Pancreas (tissue), 10 donors: Measurements from ENCODE around the gene DOK3. TPM values are rescaled to one million over a fixed set of nuclear protein-coding genes. Genes with fewer than 3 reads are reported as not detected.

Source experiments
- ATAC-seq, 4 donors: fragments of 200-7000 bp; cut with Tn5 transposase; one replicate each; pipeline versions ENCODE4 v1.8.0 to v1.9.1; 2020; ENCODE audit warnings: mild to moderate bottlenecking in 4 of 4, moderate library complexity in 4 of 4
- DNase-seq, 6 donors: peaks; one replicate each; pipeline ENCODE4 v3.0.0-alpha.2; 2020
- FAIRE-seq: peaks from 2 replicates; lab custom pipeline; 2012; peaks lifted over from hg19 to GRCh38; lab: Jason Lieb, UNC
- H3K27ac ChIP-seq, 4 donors: fragments of 200-600 bp; sonication (generic); 1 replicate in 3 of 4; 2 replicates in 1 of 4; pipeline versions ENCODE4 v1.5.0 to v1.8.0; 2020
- H3K27me3 ChIP-seq, 4 donors: fragments of 200-600 bp; one replicate each; pipeline ENCODE4 v1.8.0; 2021
- H3K36me3 ChIP-seq, 3 donors: fragments of 200-600 bp; sonication (generic) in 1 of 3; one replicate each; pipeline versions ENCODE4 v1.5.0 to v1.8.0; 2020 to 2021
- H3K4me1 ChIP-seq, 3 donors: fragments of 200-600 bp; one replicate each; pipeline ENCODE4 v1.8.0; 2021
- H3K4me3 ChIP-seq, 4 donors: fragments of 200-600 bp; sonication (generic) in 2 of 4; one replicate each; pipeline versions ENCODE4 v1.5.0 to v1.8.0; 2020 to 2021
- H3K9me3 ChIP-seq, 4 donors: fragments of 200-600 bp; one replicate each; pipeline ENCODE4 v1.8.0; 2021
- WGBS, 2 donors: extraction: QIAGEN DNeasy Blood & Tissue Kit; methylation state at CpG; one replicate each; pipeline ENCODE4 v1.1.7; 2013; 5-methylcytosine and 5-hydroxymethylcytosine counted together
- intact Hi-C, 3 donors: fragments of 100-400 bp; cut with DNase I; formaldehyde crosslinking; loops; one replicate each; pipeline versions ENCODE4 v1.11.1 to v1.14.2; 2022
- polyA plus RNA-seq, 2 donors: library from polyadenylated mRNA; stranded (reverse); fragments of 200-250 nt; gene quantifications; one replicate each; pipeline ENCODE4 v1.2.3, GENCODE V29; 2013
- total RNA-seq, 6 donors: library from RNA; stranded (reverse); fragmentation: NEBNext Ultra II Directional in 4 of 6; extraction: Animal tissue kit (Norgen Biotek cat#: 25700) in 4 of 6; gene quantifications; one replicate each; pipeline versions ENCODE4 v1.2.1 to v1.2.4, GENCODE V29; 2021 to 2023
- TF ChIP-seq, protein P1 (sequence below), 4 donors: fragments of 200-600 bp; sonication (generic) in 3 of 4; IDR thresholded peaks; one replicate each; pipeline versions ENCODE4 v1.5.0 to v1.8.0; 2021; ENCODE audit warnings: antibody characterized with exemption in 4 of 4
- donor health status: healthy with polysubstance abuse.
- donor health status: DM: no; HTN: no; CAD: no; lungs with moderate emphysema.
- donor health status: DM: no; HTN: no; CAD: no.
- donor health status: control.
- donor health status: control.
- donor health status: Bipolar disorder and iron deficiency.
- donor health status: DM: yes; HTN: yes; CAD: no.
- donor health status: DM: no; HTN: no; CAD: no.
- donor health status: DM: no; HTN: no; CAD: no.
- donor health status: DM: yes; HTN: yes; CAD: no.

DOK3 gene
- total and polyA plus RNA-seq, 8 donors = 0.98 to 11.4 (median 4.7) TPM

DNA sequence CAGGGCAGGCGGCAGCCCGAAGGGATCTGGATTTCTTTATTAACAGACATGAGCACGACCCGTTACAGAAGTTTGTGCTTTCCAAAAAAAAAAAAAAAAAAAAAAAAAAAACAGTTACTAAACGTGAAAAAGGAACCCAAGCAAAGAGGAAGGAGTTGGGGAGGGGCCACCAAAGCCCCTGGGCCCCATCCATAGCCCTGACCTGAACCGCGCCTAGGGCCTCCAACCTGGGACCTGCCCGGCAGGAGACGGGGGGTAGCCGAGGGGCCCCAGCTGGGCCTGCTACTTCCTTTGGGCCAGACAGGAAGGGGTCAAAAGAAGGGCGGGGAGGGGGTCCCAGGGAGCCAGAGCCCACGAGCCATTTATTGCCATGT is 53.0 kb downstream of the DOK3 start:
- no peak for FAIRE-seq
- no peaks in the 10 kb centered on the region for H3K36me3 ChIP-seq
- H3K4me1 ChIP-seq = peaks cover 4 to 12% (median 5%) of the 10 kb centered on the region in 3 donors
- no peak overlapping the region for H3K4me3 ChIP-seq
- intact Hi-C loops = loop anchor here in 1 of 3 donors (10.0 kb wide), 1 partner anchor 142 kb away; the partner anchor contains the start of gene MXD3
- no peaks in the 10 kb centered on the region for H3K27me3 ChIP-seq
- TF ChIP-seq, protein P1, sequence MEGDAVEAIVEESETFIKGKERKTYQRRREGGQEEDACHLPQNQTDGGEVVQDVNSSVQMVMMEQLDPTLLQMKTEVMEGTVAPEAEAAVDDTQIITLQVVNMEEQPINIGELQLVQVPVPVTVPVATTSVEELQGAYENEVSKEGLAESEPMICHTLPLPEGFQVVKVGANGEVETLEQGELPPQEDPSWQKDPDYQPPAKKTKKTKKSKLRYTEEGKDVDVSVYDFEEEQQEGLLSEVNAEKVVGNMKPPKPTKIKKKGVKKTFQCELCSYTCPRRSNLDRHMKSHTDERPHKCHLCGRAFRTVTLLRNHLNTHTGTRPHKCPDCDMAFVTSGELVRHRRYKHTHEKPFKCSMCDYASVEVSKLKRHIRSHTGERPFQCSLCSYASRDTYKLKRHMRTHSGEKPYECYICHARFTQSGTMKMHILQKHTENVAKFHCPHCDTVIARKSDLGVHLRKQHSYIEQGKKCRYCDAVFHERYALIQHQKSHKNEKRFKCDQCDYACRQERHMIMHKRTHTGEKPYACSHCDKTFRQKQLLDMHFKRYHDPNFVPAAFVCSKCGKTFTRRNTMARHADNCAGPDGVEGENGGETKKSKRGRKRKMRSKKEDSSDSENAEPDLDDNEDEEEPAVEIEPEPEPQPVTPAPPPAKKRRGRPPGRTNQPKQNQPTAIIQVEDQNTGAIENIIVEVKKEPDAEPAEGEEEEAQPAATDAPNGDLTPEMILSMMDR (IDR thresholded peaks at IDR 0.05) = peak in 1 of 4 donors; percentile 4
- H3K27ac ChIP-seq = no peak overlapping the region
- 28 to 31% methylated on average over 12 of the region's 12 CpGs for WGBS, 2 donors
- no peaks in the 10 kb centered on the region for H3K9me3 ChIP-seq
- peak in 2 of 6 donors; percentile 50 to 78 for DNase-seq
- no peak for ATAC-seq

DNA sequence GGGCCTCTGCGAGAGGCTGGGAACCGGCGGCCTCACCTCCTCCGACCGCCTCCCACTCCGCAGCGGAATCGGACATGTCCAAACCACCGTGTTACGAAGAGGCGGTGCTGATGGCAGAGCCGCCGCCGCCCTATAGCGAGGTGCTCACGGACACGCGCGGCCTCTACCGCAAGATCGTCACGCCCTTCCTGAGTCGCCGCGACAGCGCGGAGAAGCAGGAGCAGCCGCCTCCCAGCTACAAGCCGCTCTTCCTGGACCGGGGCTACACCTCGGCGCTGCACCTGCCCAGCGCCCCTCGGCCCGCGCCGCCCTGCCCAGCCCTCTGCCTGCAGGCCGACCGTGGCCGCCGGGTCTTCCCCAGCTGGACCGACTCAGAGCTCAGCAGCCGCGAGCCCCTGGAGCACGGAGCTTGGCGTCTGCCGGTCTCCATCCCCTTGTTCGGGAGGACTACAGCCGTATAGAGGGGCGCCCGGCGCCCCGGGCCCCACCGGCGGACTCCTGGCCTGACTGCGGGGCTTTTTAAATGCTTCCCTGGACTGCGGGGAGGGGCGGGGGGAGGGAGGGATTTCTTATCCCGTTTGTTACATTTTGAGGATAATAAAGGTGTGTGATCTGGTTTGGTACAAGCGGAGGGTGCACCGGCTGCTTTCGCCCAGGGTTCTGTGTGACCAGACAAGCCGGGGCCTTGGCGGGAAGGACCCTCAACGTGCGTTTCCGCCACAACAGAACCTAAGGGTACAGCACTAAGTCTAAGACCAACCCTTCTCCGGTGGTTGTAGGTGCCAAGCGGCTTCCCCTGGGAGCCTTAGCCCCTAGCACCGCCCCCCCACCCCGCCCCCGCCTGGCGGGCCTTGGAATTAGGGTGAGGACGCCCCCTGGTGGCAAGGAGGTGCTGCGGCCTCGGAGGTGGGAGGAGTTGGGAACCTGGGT is 53.7 kb downstream of the DOK3 start:
- FAIRE-seq (no peak), ATAC-seq (peak; percentile 68 to 80 (median 74)), DNase-seq (peak; percentile 89 to 99 (median 96))
- Histone ChIP-seq H3K36me3 (no peaks in the 10 kb centered on the region), H3K27ac (peak overlapping the region; percentile 70 to 88 (median 82)), H3K4me1 (peaks cover 4 to 12% (median 5%) of the 10 kb centered on the region in 3 donors), H3K27me3 (no peaks in the 10 kb centered on the region), H3K4me3 (peak overlapping the region; percentile 38 to 69 (median 63)), H3K9me3 (no peaks in the 10 kb centered on the region)
- intact Hi-C loops = loop anchor here in 1 of 3 donors (10.0 kb wide), 1 partner anchor 141 kb away; the partner anchor contains the start of gene MXD3
- TF ChIP-seq, protein P1 (IDR thresholded peaks at IDR 0.05) = peak; percentile 93 to 96 (median 96)
- WGBS, 2 donors = 0 to 1% methylated on average over 64 to 76 of the region's 76 CpGs

DNA sequence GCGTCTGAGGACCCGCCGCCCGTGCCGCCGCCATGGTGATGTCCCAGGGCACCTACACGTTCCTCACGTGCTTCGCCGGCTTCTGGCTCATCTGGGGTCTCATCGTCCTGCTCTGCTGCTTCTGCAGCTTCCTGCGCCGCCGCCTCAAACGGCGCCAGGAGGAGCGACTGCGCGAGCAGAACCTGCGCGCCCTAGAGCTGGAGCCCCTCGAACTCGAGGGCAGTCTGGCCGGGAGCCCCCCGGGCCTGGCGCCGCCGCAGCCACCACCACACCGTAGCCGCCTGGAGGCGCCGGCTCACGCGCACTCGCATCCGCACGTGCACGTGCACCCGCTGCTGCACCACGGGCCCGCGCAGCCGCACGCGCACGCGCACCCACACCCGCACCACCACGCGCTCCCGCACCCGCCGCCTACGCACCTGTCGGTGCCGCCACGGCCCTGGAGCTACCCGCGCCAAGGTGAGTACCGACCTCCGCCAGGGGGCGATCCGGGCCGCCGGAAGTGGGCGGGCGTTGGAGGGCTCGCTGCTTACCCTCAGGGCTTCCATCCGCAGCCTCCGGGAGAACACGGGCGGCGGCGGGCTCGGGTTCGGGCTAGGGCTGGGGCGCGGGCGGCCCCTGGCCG is 54.5 kb downstream of the DOK3 start:
- intact Hi-C loops = loop anchor here in 1 of 3 donors (10.0 kb wide), 1 partner anchor 140 kb away; the partner anchor contains the start of gene MXD3
- H3K4me1 ChIP-seq = peaks cover 4 to 12% (median 5%) of the 10 kb centered on the region in 3 donors
- no peaks in the 10 kb centered on the region for H3K27me3 ChIP-seq
- 0% methylated on average over 48 to 80 of the region's 80 CpGs for WGBS, 2 donors
- no peaks in the 10 kb centered on the region for H3K36me3 ChIP-seq
- ATAC-seq (peak; percentile 73 to 80 (median 76)), DNase-seq (peak; percentile 86 to 96 (median 92)), FAIRE-seq (no peak)
- TF ChIP-seq, protein P1 (IDR thresholded peaks at IDR 0.05) = peak; percentile 62 to 75 (median 62)
- peak overlapping the region; percentile 38 to 69 (median 63) for H3K4me3 ChIP-seq
- peak overlapping the region; percentile 70 to 88 (median 82) for H3K27ac ChIP-seq
- no peaks in the 10 kb centered on the region for H3K9me3 ChIP-seq

DNA sequence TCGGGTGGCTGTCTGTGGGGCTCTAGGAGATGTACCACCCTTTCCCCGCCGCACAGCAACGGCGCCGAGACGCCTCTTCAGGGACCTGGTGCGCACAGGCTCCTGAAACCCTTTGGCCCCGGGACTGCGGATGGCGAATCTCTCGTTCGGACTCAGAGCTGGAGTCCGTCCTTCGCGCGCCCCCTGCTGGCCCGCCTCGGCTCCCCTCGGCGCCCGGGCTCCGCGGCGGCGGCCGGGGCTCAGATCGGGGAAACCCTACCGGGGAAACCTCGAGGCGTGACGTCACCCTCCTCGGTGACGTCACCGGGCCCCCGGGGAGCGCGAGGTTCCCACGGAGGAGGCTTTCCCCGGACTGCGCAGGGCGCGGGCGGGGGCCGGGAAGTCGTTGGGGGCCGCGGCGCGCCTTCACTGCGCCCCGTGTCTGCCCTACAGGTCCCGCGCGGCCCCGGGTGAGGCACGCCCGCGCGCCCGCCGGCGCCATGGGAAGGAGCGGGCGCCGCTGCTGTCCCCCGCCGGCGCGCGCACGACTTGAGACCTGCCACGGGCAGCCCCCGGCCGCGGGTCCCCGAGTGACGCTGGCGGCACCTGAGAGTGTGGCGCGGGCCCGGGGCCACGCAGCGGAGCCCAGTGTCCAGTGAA is 55.1 kb downstream of the DOK3 start:
- no peak for FAIRE-seq
- H3K4me3 ChIP-seq = peak overlapping the region; percentile 38 to 69 (median 63)
- DNase-seq = peak; percentile 88 to 100 (median 96)
- TF ChIP-seq, protein P1 (IDR thresholded peaks at IDR 0.05) = peak; percentile 90 to 96 (median 94)
- intact Hi-C loops = loop anchor here in 2 of 3 donors (5.0 to 10.0 kb wide), 3 partner anchors 47 to 140 kb away; partner anchors contain the start of genes F12 (in 1 of the 2) and MXD3 (in 1 of the 2)
- H3K9me3 ChIP-seq = no peaks in the 10 kb centered on the region
- H3K36me3 ChIP-seq = no peaks in the 10 kb centered on the region
- H3K27me3 ChIP-seq = no peaks in the 10 kb centered on the region
- peak overlapping the region; percentile 70 to 88 (median 82) for H3K27ac ChIP-seq
- H3K4me1 ChIP-seq = peaks cover 4 to 12% (median 5%) of the 10 kb centered on the region in 3 donors
- 0 to 1% methylated on average over 54 to 84 of the region's 84 CpGs for WGBS, 2 donors
- peak; percentile 63 to 81 (median 74) for ATAC-seq
